CMK (cell line): Measurements from ENCODE around the gene CES2.
"Not testable (repeated sequence)": the region's sequence is repeated elsewhere in the genome, so short reads cannot be mapped to it uniquely, and the experiment has no call there.

Experiments used
- DNase-seq: peaks from one replicate; pipeline ENCODE4 v3.0.0-alpha.2; 2010; ENCODE audit warnings: low read depth

CES2 gene

DNA sequence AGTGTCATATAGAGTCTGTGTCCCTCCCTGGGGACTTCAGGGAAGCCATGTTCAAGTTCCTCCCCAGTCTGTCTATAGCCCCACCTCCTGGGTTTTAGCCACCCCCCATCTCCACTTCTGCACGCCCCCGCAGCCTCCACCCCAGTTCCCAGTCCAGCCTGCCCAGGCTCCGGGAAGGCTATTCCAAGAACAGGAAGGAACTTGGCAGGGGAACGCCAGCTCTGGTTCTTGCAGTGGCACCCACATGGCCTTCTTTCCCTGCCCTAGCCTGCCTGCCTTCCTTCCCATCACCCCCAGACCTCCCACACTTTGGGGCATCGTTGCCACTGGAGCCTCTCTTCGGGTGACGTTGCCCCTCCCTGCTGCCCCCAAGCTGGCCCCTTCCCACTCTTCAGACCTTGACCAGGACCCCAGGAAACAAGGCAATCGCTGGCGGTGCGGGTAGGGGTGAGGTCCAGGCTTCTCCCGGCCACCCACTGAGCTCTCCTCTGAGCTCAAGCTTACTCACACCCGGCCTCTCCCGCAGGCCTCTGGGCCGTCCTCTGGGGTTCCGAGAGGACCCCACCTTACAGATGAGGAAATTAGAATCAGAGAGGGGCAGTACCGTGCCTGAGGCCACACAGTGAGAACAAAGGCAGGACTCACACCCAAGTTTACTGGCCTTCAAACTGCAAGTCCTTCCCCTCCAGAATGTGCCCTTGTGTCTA lies 43.8 kb downstream of the CES2 start:
- DNase-seq = no peak

DNA sequence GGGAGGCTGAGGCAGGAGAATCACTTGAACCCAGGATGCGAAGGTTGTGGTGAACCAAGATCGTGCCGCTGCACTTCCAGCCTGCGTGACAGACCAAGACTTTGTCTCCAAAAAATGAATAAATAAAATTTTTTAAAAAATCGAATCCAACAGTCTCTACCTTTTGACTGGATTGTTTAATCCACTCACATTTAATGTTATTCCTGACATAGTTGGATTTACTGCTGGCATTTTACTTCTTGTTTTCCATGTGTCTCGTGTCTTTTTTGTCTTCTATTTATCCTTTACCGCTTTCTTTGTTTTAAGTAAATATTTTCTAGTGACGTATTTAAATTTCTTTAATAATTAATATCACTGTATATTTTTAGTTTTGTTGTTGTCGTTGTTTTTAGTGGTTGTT lies 47.7 kb downstream of the CES2 start:
- DNase-seq = no peak

DNA sequence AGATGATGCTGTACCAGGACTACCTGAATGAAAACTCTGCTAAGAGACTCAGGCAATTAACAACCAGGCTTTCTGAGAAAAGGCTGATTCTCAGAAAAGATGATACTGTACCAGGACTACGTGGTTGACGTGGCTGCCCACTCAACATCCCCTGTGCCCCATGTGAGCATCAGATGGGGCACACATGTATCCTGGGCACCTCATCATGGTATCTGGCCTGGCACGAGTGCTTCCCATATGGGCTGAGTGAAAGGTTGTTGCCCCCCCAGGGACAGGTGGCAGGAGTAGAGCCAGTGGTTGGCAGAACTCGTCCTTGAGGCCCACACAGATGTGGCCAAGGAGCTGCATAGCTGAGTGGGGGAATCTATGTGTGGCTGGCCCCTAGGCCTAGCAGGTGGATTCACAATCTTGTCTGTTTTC lies 49.6 kb downstream of the CES2 start:
- no peak for DNase-seq

DNA sequence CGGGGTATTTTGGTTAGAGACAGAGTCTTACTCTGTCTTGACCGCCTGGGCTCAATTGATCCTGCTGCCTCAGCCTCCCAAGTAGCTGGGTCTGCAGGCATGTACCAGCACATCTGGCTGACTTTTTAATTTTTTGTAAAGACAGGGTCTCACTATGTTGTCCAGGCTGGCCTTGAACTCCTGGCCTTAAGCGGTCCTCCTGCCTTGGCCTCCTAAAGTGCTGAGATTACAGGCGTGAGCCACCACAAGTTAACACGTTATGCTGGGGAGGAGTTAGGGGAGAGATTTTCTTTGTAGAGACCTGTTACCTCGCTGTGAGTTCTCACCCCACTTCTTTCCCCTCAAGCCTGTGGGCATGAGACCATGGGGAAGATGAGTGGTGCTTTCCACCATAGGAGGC lies 51.2 kb downstream of the CES2 start:
- DNase-seq = no peak

DNA sequence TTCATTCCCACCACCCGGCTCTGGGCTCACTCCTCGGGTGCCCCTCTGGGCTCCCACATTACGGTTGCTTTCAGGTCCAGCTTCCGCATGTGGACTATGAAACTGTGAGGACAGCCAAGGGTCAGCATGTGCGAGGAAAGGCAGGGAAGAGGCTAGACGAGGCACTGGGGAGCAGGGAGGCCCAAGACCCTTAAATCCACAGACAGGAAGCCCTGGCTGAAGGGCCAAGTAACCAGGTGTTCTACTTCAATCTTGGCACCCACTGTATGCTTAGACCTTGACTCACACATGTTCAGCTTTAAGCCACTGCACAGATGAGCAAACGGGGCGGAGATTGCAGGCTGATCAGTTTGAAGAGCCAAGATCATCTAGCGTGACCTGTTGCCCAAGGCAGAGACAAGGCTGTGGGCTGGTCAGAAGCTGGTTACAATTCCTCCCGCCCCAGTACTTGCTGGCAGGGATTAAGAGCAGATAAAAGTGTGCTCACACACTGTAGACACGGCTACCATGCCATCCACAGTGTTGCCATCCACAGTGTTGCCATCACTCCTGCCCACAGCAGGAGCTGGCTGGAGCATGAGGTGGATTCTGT lies 53.0 kb downstream of the CES2 start, which contains the start of gene CES4A:
CES4A (plus strand) TSS at position 393 of the 592 bp plus-strand sequence; CDS start at position 577, 184 bp downstream.
- no peak for DNase-seq

DNA sequence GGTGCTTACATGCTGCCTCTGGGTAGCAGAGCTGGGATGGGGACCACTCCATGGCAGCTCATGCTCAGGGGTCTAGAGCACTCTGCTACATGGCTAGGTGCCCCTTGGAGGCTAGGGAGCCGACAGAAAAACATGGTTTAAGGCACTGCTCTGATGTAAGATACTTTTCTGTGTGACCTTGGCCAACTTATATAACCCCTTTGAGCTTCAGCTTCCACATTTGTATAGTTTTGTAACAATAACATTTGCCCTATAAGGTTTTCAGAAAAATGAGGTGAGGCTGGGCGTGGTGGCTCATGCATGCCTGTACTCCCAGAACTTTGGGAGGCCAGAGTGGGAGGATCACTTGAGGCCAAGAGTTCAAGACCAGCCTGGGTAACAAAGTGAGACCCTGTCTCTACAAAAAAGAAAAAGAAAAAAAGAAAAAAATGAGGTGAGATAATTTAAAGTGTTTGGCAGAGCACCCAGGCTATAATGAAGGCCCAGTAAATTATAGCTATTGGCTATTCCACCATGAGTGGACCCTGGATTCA lies 56.3 kb downstream of the CES2 start:
- DNase-seq = no peak

DNA sequence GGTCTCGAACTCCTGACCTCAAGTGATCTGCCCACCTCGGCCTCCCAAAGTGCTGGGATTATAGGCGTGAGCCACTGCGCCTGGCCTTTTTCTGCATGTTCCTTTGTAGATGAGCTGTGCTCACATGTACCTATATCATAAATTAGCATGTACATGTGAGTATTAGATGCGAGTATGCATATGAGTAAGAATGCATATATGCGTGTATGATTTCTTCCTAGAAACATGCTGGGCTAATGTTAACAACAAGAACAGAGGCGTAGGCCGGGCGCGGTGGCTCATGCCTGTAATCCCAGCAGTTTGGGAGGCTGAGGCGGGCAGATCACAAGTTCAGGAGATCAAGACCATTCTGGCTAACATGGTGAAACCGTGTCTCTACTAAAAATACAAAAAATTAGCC lies 58.2 kb downstream of the CES2 start:
- DNase-seq = not testable (repeated sequence)
